Esophagus squamous epithelium (tissue), 5 donors: ENCODE measurements around the gene ZNF407. TPM values are rescaled to one million over a fixed set of nuclear protein-coding genes. Genes with fewer than 3 reads are reported as not detected.

ENCODE experiments used
- DNase-seq: peaks from one replicate; lab custom pipeline; 2025; lab: John Stamatoyannopoulos, UW
- H3K27ac ChIP-seq, 4 donors: fragments of 200-600 bp; sonication (generic); one replicate each; pipeline ENCODE4 v1.5.1; 2016 to 2019; ENCODE audit warnings: mild to moderate bottlenecking in 1 of 4
- H3K27me3 ChIP-seq, 4 donors: fragments of 200-600 bp; sonication (generic); 1 replicate in 3 of 4; 2 replicates in 1 of 4; pipeline versions ENCODE4 v1.5.1 to v1.6.0; 2017 to 2021; ENCODE audit warnings: antibody characterized with exemption in 1 of 4
- H3K36me3 ChIP-seq, 3 donors: fragments of 200-600 bp; sonication (generic); one replicate each; pipeline ENCODE4 v1.5.1; 2016 to 2019
- H3K4me1 ChIP-seq, 3 donors: fragments of 200-600 bp; sonication (generic); one replicate each; pipeline ENCODE4 v1.5.1; 2017 to 2019
- H3K4me3 ChIP-seq, 4 donors: fragments of 200-600 bp; sonication (generic); 1 replicate in 3 of 4; 2 replicates in 1 of 4; pipeline ENCODE4 v1.5.1; 2016 to 2019; ENCODE audit warnings: mild to moderate bottlenecking in 2 of 4, moderate library complexity in 1 of 4
- H3K9me3 ChIP-seq, 3 donors: fragments of 200-600 bp; sonication (generic); one replicate each; pipeline ENCODE4 v1.5.1; 2016 to 2019
- CTCF ChIP-seq, 6 experiments: fragments of 450-650 bp in 4 of 6; fragments of 200-600 bp in 2 of 6; sonication (generic) in 2 of 6; IDR thresholded peaks; one replicate each; pipeline ENCODE4 v1.5.1; 2016 to 2019; ENCODE audit warnings: antibody characterized with exemption in 6 of 6, mild to moderate bottlenecking in 4 of 6, moderate library complexity in 4 of 6
- POLR2A ChIP-seq, 4 donors: fragments of 450-650 bp; IDR thresholded peaks; one replicate each; pipeline ENCODE4 v1.6.1; 2017; ENCODE audit warnings: antibody characterized with exemption in 4 of 4, mild to moderate bottlenecking in 4 of 4, moderate library complexity in 3 of 4
- WGBS, 2 donors: methylation state at CpG; one replicate each; pipeline ENCODE4 v1.1.5; 2018; 5-methylcytosine and 5-hydroxymethylcytosine counted together
- intact Hi-C: fragments of 100-400 bp; cut with DNase I; formaldehyde crosslinking; loops from one replicate; pipeline ENCODE4 v1.15.0; 2022
- total RNA-seq, 4 donors: library from RNA; depleted of rRNA; stranded (reverse); fragments of >200 nt; gene quantifications; one replicate each; pipeline ENCODE4 v1.1.0, GENCODE V29; 2016
- donor health status: DM: yes; HTN: yes; CAD: no.

The ZNF407 gene
- total RNA-seq, 4 donors from 2014 or later: 6.4 to 21.2 (median 13.1) TPM

DNA sequence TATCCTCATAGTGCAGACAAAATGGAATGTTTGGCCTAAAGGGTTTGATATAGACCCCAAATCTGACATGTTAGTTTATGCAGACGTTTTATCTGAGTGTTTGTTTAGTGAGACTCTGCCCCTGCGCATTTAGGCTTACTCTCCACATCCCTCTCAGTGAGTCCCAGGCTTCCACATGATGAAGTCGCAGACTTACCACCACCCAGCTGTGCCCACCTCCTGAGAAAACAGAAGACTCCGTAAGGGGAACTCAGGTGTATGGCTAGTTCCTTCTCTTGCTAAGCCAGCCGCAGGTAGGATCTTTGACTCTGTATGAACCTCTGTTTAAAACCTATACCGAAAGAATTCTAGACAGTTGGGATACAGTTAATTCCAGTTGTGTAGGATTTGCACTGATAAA lies 338.7 kb downstream of the ZNF407 start:
- Histone ChIP-seq H3K4me3 (no peak overlapping the region), H3K27me3 (no peaks in the 10 kb centered on the region), H3K27ac (no peak overlapping the region), H3K4me1 (no peaks in the 10 kb centered on the region), H3K36me3 (peaks cover 0 to 4% (median 0%) of the 10 kb centered on the region in 3 donors), H3K9me3 (no peaks in the 10 kb centered on the region)
- DNase-seq: no peak
- intact Hi-C loops: no loop called here
- WGBS, 2 donors: 82 to 92% methylated on average over 6 of the region's 6 CpGs
- TF ChIP-seq POLR2A (IDR thresholded peaks at IDR 0.05): no peak
- no peak for TF ChIP-seq CTCF (IDR thresholded peaks at IDR 0.05)

DNA sequence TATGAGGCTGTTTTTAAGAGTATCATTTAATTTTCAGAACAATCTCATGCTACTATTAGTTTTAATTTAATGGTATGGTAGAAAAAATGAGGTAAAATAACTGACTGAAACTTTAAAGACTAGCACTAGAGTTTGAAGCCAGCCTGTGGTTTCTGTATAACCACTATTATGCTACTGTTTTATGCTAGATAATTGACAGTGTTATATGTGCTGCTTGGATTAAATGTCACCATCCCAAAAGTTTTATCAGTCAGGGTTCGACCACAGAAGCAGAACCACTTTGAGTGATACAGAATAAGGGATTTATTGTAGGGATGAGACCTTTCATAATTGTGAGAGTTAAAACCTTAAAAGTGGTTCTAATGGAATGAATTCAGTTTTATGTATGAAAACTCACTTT lies 339.6 kb downstream of the ZNF407 start:
- no peak for TF ChIP-seq CTCF (IDR thresholded peaks at IDR 0.05)
- TF ChIP-seq POLR2A (IDR thresholded peaks at IDR 0.05): no peak
- DNase-seq: no peak
- H3K27ac ChIP-seq: no peak overlapping the region
- intact Hi-C loops: no loop called here
- no peaks in the 10 kb centered on the region for H3K9me3 ChIP-seq
- WGBS, 2 donors: 77 to 95% methylated on average over 1 of the region's 1 CpG
- no peaks in the 10 kb centered on the region for H3K4me1 ChIP-seq
- H3K36me3 ChIP-seq: peaks cover 0 to 4% (median 0%) of the 10 kb centered on the region in 3 donors
- H3K27me3 ChIP-seq: no peaks in the 10 kb centered on the region
- no peak overlapping the region for H3K4me3 ChIP-seq

- TF ChIP-seq POLR2A (IDR thresholded peaks at IDR 0.05) (no peak), CTCF (IDR thresholded peaks at IDR 0.05) (no peak)
- Histone ChIP-seq H3K36me3 (no peaks in the 10 kb centered on the region), H3K4me3 (no peak overlapping the region), H3K9me3 (no peaks in the 10 kb centered on the region), H3K27me3 (no peaks in the 10 kb centered on the region), H3K4me1 (no peaks in the 10 kb centered on the region), H3K27ac (no peak overlapping the region)
- DNase-seq: no peak
- 83 to 96% methylated on average over 5 of the region's 5 CpGs for WGBS, 2 donors
- intact Hi-C loops: no loop called here
Observed at GRCh38 chr18:74940856-74941255, 343.2 kb downstream of the ZNF407 start.

DNA sequence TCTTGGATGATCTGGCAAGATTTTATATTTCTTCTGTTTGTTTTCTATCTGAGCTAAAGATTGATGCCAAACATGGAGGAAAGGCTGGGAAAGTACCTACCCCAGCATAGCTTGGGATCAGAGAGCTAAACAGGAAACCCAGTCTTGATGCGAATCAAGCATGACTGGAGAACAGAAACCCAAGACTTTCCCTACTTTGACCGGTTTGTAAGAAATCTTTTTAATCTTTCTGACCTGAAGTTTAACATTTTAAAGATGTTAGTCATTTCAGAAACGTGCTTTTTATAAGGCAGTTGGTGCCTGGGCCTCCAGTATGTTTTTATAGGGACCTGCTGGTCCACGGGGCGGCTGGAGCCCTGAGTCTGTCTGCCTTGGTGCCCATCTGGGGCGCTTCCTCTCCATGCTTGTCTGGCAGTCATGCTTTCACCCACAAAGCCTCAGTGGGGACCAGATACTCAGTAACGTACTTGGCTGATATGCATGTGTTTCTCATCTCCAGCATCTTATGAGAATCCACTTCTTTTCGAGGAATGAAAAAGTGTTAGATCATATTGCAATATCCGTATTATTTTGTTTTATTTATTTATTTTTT lies 344.7 kb downstream of the ZNF407 start:
- TF ChIP-seq CTCF (IDR thresholded peaks at IDR 0.05) (no peak), POLR2A (IDR thresholded peaks at IDR 0.05) (no peak)
- H3K36me3 ChIP-seq: no peaks in the 10 kb centered on the region
- 59 to 66% methylated on average over 9 of the region's 9 CpGs for WGBS, 2 donors
- H3K4me3 ChIP-seq: no peak overlapping the region
- H3K27me3 ChIP-seq: no peaks in the 10 kb centered on the region
- DNase-seq: no peak
- intact Hi-C loops: no loop called here
- no peaks in the 10 kb centered on the region for H3K4me1 ChIP-seq
- no peaks in the 10 kb centered on the region for H3K9me3 ChIP-seq
- no peak overlapping the region for H3K27ac ChIP-seq

- Histone ChIP-seq H3K4me3 (no peak overlapping the region), H3K36me3 (no peaks in the 10 kb centered on the region), H3K27me3 (no peaks in the 10 kb centered on the region), H3K9me3 (no peaks in the 10 kb centered on the region), H3K27ac (no peak overlapping the region), H3K4me1 (peaks cover 0 to 2% (median 0%) of the 10 kb centered on the region in 3 donors)
- intact Hi-C loops: no loop called here
- WGBS, 2 donors: 86 to 90% methylated on average over 5 of the region's 5 CpGs
- no peak for DNase-seq
- no peak for TF ChIP-seq CTCF (IDR thresholded peaks at IDR 0.05)
- TF ChIP-seq POLR2A (IDR thresholded peaks at IDR 0.05): no peak
Observed at GRCh38 chr18:74944676-74945075, 347.0 kb downstream of the ZNF407 start.
